ENCODE measurements around the gene FARS2.

DNA sequence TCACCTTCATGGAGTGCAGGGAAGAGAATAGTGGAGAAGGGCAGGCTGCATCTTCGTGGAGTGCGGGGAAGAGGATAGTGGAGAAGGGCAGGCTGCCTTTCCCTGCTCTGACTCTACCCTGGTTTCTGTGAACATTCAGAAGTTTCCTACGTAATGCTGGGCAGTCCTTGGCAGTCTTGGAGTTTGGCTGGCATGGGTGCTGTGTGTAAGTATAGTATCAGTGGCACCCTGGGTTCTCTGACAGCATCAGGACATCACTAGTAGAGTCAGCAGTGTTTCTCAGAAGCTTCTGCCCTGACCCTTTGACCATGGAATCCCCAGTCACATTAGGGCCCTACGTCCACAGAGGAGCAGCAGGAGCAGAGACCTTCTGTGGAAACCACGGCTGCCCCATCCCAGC is 392.5 kb downstream of the FARS2 start:
- TF ChIP-seq ZNF311 (tag by site-specific recombination; IDR thresholded peaks at IDR 0.05; ENCODE audit: borderline replicate concordance) (no peak), ZNF777 (tag by site-specific recombination; IDR thresholded peaks at IDR 0.05; ENCODE audit: borderline replicate concordance) (no peak), YY1 (tag by site-specific recombination; IDR thresholded peaks at IDR 0.05) (no peak)
